WTC11 (cell line): ENCODE measurements around the gene BEST4. TPM values are rescaled to one million over a fixed set of nuclear protein-coding genes. Genes with fewer than 3 reads are reported as not detected.

ENCODE experiments used
- ATAC-seq: fragments of 200-7000 bp; cut with Tn5 transposase; 2 replicates; pipeline ENCODE4 v1.10.0; 2021; ENCODE audit warnings: mild to moderate bottlenecking, moderate library complexity
- CTCF ChIA-PET: fragments of 300-600 bp; sonication (Branson Sonifier 250); formaldehyde crosslinking; loops from one replicate; lab custom pipeline; 2021; ENCODE audit warnings: antibody characterized with exemption; lab: Charles Lee
- POLR2A ChIA-PET: fragments of 350-600 bp; sonication (Branson Sonifier 250); formaldehyde crosslinking; loops from one replicate; lab custom pipeline; 2021; ENCODE audit warnings: antibody characterized with exemption; lab: Charles Lee
- DNase-seq: peaks from one replicate; pipeline ENCODE4 v3.0.0; 2021; ENCODE audit warnings: low spot score
- H3K27ac Mint-ChIP-seq: 2 replicates; pipeline ENCODE4 v1.8.0; 2021; ENCODE audit warnings: mixed read lengths
- H3K27me3 Mint-ChIP-seq: 2 replicates; pipeline ENCODE4 v1.8.0; 2021; ENCODE audit warnings: low read depth, mild to moderate bottlenecking, moderate library complexity, mixed read lengths
- H3K36me3 Mint-ChIP-seq: 2 replicates; pipeline ENCODE4 v1.8.0; 2021; ENCODE audit warnings: mixed read lengths
- H3K4me1 Mint-ChIP-seq: 2 replicates; pipeline ENCODE4 v1.8.0; 2022; ENCODE audit warnings: mixed read lengths
- H3K4me3 Mint-ChIP-seq: 2 replicates; pipeline ENCODE4 v1.8.0; 2021; ENCODE audit warnings: mild to moderate bottlenecking, moderate library complexity, mixed read lengths
- H3K9me3 Mint-ChIP-seq: 2 replicates; pipeline ENCODE4 v1.8.0; 2021; ENCODE audit warnings: mixed read lengths
- ATF1 ChIP-seq: sonication (generic); formaldehyde crosslinking; IDR thresholded peaks from 2 replicates; pipeline ENCODE4 v1.8.1; 2023; ENCODE audit warnings: mild to moderate bottlenecking, moderate library complexity, missing genetic modification reagents
- CREB1 ChIP-seq: sonication (generic); formaldehyde crosslinking; IDR thresholded peaks from 2 replicates; pipeline ENCODE4 v1.8.0; 2023; ENCODE audit warnings: mild to moderate bottlenecking, missing genetic modification reagents
- CREM ChIP-seq: sonication (generic); formaldehyde crosslinking; IDR thresholded peaks from 2 replicates; pipeline ENCODE4 v1.8.1; 2022; ENCODE audit warnings: mild to moderate bottlenecking, missing genetic modification reagents, moderate library complexity
- E2F1 ChIP-seq: sonication (generic); formaldehyde crosslinking; IDR thresholded peaks from 2 replicates; pipeline ENCODE4 v1.8.0; 2022; ENCODE audit warnings: mild to moderate bottlenecking, missing genetic modification reagents
- ESRRA ChIP-seq: sonication (generic); formaldehyde crosslinking; IDR thresholded peaks from 2 replicates; pipeline ENCODE4 v1.8.1; 2022; ENCODE audit warnings: mild to moderate bottlenecking, missing genetic modification reagents, borderline replicate concordance
- ETV6 ChIP-seq: sonication (generic); formaldehyde crosslinking; IDR thresholded peaks from 2 replicates; pipeline ENCODE4 v1.8.1; 2022; ENCODE audit warnings: mild to moderate bottlenecking, missing genetic modification reagents
- FOXP1 ChIP-seq: sonication (generic); formaldehyde crosslinking; IDR thresholded peaks from 2 replicates; pipeline ENCODE4 v1.8.0; 2022; ENCODE audit warnings: missing genetic modification reagents, mild to moderate bottlenecking, moderate library complexity, borderline replicate concordance
- GABPB1 ChIP-seq: sonication (generic); formaldehyde crosslinking; IDR thresholded peaks from 2 replicates; pipeline ENCODE4 v1.8.1; 2023; ENCODE audit warnings: mild to moderate bottlenecking, missing genetic modification reagents
- GTF2I ChIP-seq: fragments of 250-450 bp; sonication (Bioruptor Pico); conservative IDR thresholded peaks from 2 replicates; pipeline ENCODE4 v1.4.0; 2021; ENCODE audit warnings: mild to moderate bottlenecking
- JUN ChIP-seq: sonication (generic); formaldehyde crosslinking; IDR thresholded peaks from 2 replicates; pipeline ENCODE4 v1.8.0; 2023; ENCODE audit warnings: mild to moderate bottlenecking, missing genetic modification reagents
- MAX ChIP-seq: sonication (generic); formaldehyde crosslinking; IDR thresholded peaks from 2 replicates; pipeline ENCODE4 v1.8.0; 2022; ENCODE audit warnings: mild to moderate bottlenecking, missing genetic modification reagents
- MLX ChIP-seq: sonication (generic); formaldehyde crosslinking; IDR thresholded peaks from 2 replicates; pipeline ENCODE4 v1.8.1; 2023; ENCODE audit warnings: mild to moderate bottlenecking, missing genetic modification reagents, moderate library complexity
- NFE2L1 ChIP-seq: sonication (generic); formaldehyde crosslinking; IDR thresholded peaks from 2 replicates; pipeline ENCODE4 v1.8.1; 2023; ENCODE audit warnings: missing genetic modification reagents
- OVOL2 ChIP-seq: fragments of 250-450 bp; sonication (Bioruptor Pico); IDR thresholded peaks from 2 replicates; pipeline ENCODE4 v1.9.0; 2021; ENCODE audit warnings: mild to moderate bottlenecking, borderline replicate concordance
- PREB ChIP-seq: sonication (generic); formaldehyde crosslinking; IDR thresholded peaks from 2 replicates; pipeline ENCODE4 v1.8.1; 2022; ENCODE audit warnings: mild to moderate bottlenecking, missing genetic modification reagents, moderate library complexity, borderline replicate concordance
- SP1 ChIP-seq: sonication (generic); formaldehyde crosslinking; conservative IDR thresholded peaks from 2 replicates; pipeline ENCODE4 v1.8.1; 2022; ENCODE audit warnings: missing genetic modification reagents
- TP53 ChIP-seq: sonication (generic); formaldehyde crosslinking; IDR thresholded peaks from 2 replicates; pipeline ENCODE4 v1.8.1; 2023; ENCODE audit warnings: mild to moderate bottlenecking, missing genetic modification reagents
- USF1 ChIP-seq: sonication (generic); formaldehyde crosslinking; IDR thresholded peaks from 2 replicates; pipeline ENCODE4 v1.8.0; 2022; ENCODE audit warnings: mild to moderate bottlenecking, missing genetic modification reagents
- USF2 ChIP-seq: sonication (generic); formaldehyde crosslinking; IDR thresholded peaks from 2 replicates; pipeline ENCODE4 v1.8.1; 2023; ENCODE audit warnings: mild to moderate bottlenecking, missing genetic modification reagents, moderate library complexity
- ZBTB43 ChIP-seq: sonication (generic); formaldehyde crosslinking; IDR thresholded peaks from 2 replicates; pipeline ENCODE4 v1.8.1; 2023; ENCODE audit warnings: mild to moderate bottlenecking, missing genetic modification reagents
- ZNF219 ChIP-seq: sonication (generic); formaldehyde crosslinking; IDR thresholded peaks from 2 replicates; pipeline ENCODE4 v1.8.0; 2023; ENCODE audit warnings: missing genetic modification reagents, mild to moderate bottlenecking, borderline replicate concordance
- ZNF416 ChIP-seq: fragments of 250-450 bp; sonication (Bioruptor Pico); IDR thresholded peaks from 2 replicates; pipeline ENCODE4 v1.9.0; 2021; ENCODE audit warnings: mild to moderate bottlenecking, inconsistent platforms
- ZNF532 ChIP-seq: fragments of 250-450 bp; sonication (Bioruptor Pico); IDR thresholded peaks from 2 replicates; pipeline ENCODE4 v1.9.0; 2021; ENCODE audit warnings: mild to moderate bottlenecking, borderline replicate concordance
- total RNA-seq: library from RNA; stranded (reverse); gene quantifications from 3 replicates; pipeline ENCODE4 v1.2.3, GENCODE V29; 2021

Gene BEST4
- total RNA-seq, 1 experiment from 2014 or later, result 1.6 TPM

GRCh38 chr1:44775930-44776729 is 11.8 kb downstream of the BEST4 start (continued):
- TF ChIP-seq MLX (CRISPR knock-in tag), result 0 out of 2 replicates have a peak, but pooled peaks have one; percentile 54

GRCh38 chr1:44775078-44775929 is 12.7 kb downstream of the BEST4 start, which contains the start of gene RPS8:
TSS of gene RPS8 (plus strand) at chr1:44775540. CDS start at chr1:44775597, 57 bp downstream.
- peaks cover 22% of the 10 kb centered on the region for H3K4me1 Mint-ChIP-seq
- no peaks in the 10 kb centered on the region for H3K9me3 Mint-ChIP-seq
- peak within 1 kb of the TSS; percentile 97 for H3K27ac Mint-ChIP-seq
- POLR2A ChIA-PET, result interaction anchor here (0.6 to 2.8 kb wide), 19 partner anchors 8 to 1126 kb away, joined by 3 to 19 read pairs (median 4); partner anchors contain the start of genes ARMH1, BTBD19, HECTD3 and KDM4A
- peak; percentile 93 for DNase-seq
- H3K4me3 Mint-ChIP-seq, result peak within 1 kb of the TSS; percentile 87
- CTCF ChIA-PET, result interaction anchor here (1.7 to 2.0 kb wide), 2 partner anchors 12 to 18 kb away, joined by 5 to 9 read pairs; partner anchors contain the start of gene BEST4
- peaks cover 47% of the 10 kb centered on the region for H3K36me3 Mint-ChIP-seq
- no peaks in the 10 kb centered on the region for H3K27me3 Mint-ChIP-seq
- peak; percentile 88 for ATAC-seq
- no peak for TF ChIP-seq ZNF416 (CRISPR knock-in tag)
- TF ChIP-seq ZBTB43, result no peak
- 0 out of 2 replicates have a peak, but pooled peaks have one; percentile 47 for TF ChIP-seq PREB (CRISPR knock-in tag)
- TF ChIP-seq E2F1 (CRISPR knock-in tag), result peak; percentile 82; the same call in 1 of the 2 replicates
- peak; percentile 76; the same call in 1 of the 2 replicates for TF ChIP-seq USF1 (CRISPR knock-in tag)
- TF ChIP-seq OVOL2 (CRISPR knock-in tag), result no peak
- peak; percentile 72 for TF ChIP-seq GABPB1 (CRISPR knock-in tag)
- TF ChIP-seq TP53 (CRISPR knock-in tag), result no peak
- peak; percentile 50 for TF ChIP-seq ATF1 (CRISPR knock-in tag)
- peak; percentile 59; the same call in 1 of the 2 replicates for TF ChIP-seq JUN (CRISPR knock-in tag)
- peak; percentile 67 for TF ChIP-seq NFE2L1 (CRISPR knock-in tag)
- peak; percentile 94; the same call in 1 of the 2 replicates for TF ChIP-seq CREB1 (CRISPR knock-in tag)
- peak; percentile 22 for TF ChIP-seq FOXP1 (CRISPR knock-in tag)
- TF ChIP-seq MAX, result peak; percentile 97
- TF ChIP-seq GTF2I (CRISPR knock-in tag), result no peak
- TF ChIP-seq CREM (CRISPR knock-in tag), result peak; percentile 99
- peak; percentile 98 for TF ChIP-seq SP1 (CRISPR knock-in tag)
- TF ChIP-seq USF2 (CRISPR knock-in tag), result peak; percentile 75
- no peak for TF ChIP-seq ZNF532
- peak; percentile 63 for TF ChIP-seq ETV6 (CRISPR knock-in tag)
- TF ChIP-seq ESRRA (CRISPR knock-in tag), result peak; percentile 92
- TF ChIP-seq ZNF219, result no peak
